ENCODE data around the gene CCDC32.

CCDC32 gene

GRCh38 chr15:40558952-40559742 lies 5.7 kb downstream of the CCDC32 start:
- H4K20me1 ChIP-seq = peaks cover 0 to 54% (median 0%) of the 10 kb centered on the region in 11 experiments; a peak in 7 of 22 replicates
- no peak overlapping the region for H3K4me3 ChIP-seq
- TF ChIP-seq Cebpa-rat (IDR thresholded peaks at IDR 0.05) = no peak
- H3K36me3 ChIP-seq = peaks cover 25 to 86% (median 64%) of the 10 kb centered on the region in 11 experiments
- no peaks in the 10 kb centered on the region for H3K9me3 ChIP-seq (replicated peaks in 1 of 11)
- H3K4me2 ChIP-seq = peak overlapping the region in 1 of 11 experiments; percentile 16; a peak in 1 of 22 replicates
- no peak overlapping the region for H3K27ac ChIP-seq
- peaks cover 14 to 53% (median 24%) of the 10 kb centered on the region in 10 experiments for H3K4me1 ChIP-seq
- H3K27me3 ChIP-seq = no peaks in the 10 kb centered on the region
- H3K9ac ChIP-seq = no peak overlapping the region; a peak in 1 of 22 replicates

GRCh38 chr15:40555876-40556275 lies 9.0 kb downstream of the CCDC32 start:
- H3K9ac ChIP-seq = no peak overlapping the region
- peaks cover 21 to 94% (median 60%) of the 10 kb centered on the region in 11 experiments for H3K36me3 ChIP-seq
- no peak overlapping the region for H3K4me3 ChIP-seq
- no peak overlapping the region for H3K4me2 ChIP-seq
- H3K27me3 ChIP-seq = no peaks in the 10 kb centered on the region
- peaks cover 0 to 54% (median 4%) of the 10 kb centered on the region in 11 experiments; a peak in 5 of 22 replicates for H4K20me1 ChIP-seq
- no peaks in the 10 kb centered on the region for H3K9me3 ChIP-seq (replicated peaks in 1 of 11)
- TF ChIP-seq Cebpa-rat (IDR thresholded peaks at IDR 0.05) = no peak
- peaks cover 16 to 60% (median 26%) of the 10 kb centered on the region in 10 experiments for H3K4me1 ChIP-seq
- H3K27ac ChIP-seq = no peak overlapping the region

- Histone ChIP-seq H4K20me1 (peaks cover 0 to 54% (median 8%) of the 10 kb centered on the region in 11 experiments; a peak in 5 of 22 replicates), H3K9me3 (replicated peaks in 1 of 11) (no peaks in the 10 kb centered on the region), H3K4me1 (peaks cover 17 to 75% (median 38%) of the 10 kb centered on the region in 10 experiments), H3K27me3 (no peaks in the 10 kb centered on the region), H3K27ac (no peak overlapping the region; a peak in 1 of 22 replicates), H3K9ac (peak overlapping the region in 2 of 11 experiments; percentile 27 to 40; a peak in 4 of 22 replicates), H3K4me3 (no peak overlapping the region), H3K36me3 (peaks cover 32 to 86% (median 59%) of the 10 kb centered on the region in 11 experiments), H3K4me2 (peak overlapping the region; percentile 36 to 78 (median 64); a peak in 19 of 22 replicates)
- no peak for TF ChIP-seq Cebpa-rat (IDR thresholded peaks at IDR 0.05)
Measured at GRCh38 chr15:40554161-40554525, 10.7 kb downstream of the CCDC32 start.

GRCh38 chr15:40550341-40551037 lies 14.4 kb downstream of the CCDC32 start:
- H3K9me3 ChIP-seq (replicated peaks in 1 of 11) = no peaks in the 10 kb centered on the region
- peak overlapping the region in 2 of 10 experiments; percentile 5 to 28; a peak in 2 of 20 replicates for H3K4me3 ChIP-seq
- peaks cover 0 to 47% (median 6%) of the 10 kb centered on the region in 11 experiments; a peak in 5 of 22 replicates for H4K20me1 ChIP-seq
- peaks cover 35 to 84% (median 67%) of the 10 kb centered on the region in 11 experiments for H3K36me3 ChIP-seq
- no peak for TF ChIP-seq Cebpa-rat (IDR thresholded peaks at IDR 0.05)
- H3K27ac ChIP-seq = peak overlapping the region in 5 of 11 experiments; percentile 3 to 66 (median 46); a peak in 7 of 22 replicates
- H3K4me2 ChIP-seq = peak overlapping the region in 8 of 11 experiments; percentile 2 to 96 (median 70); a peak in 14 of 22 replicates
- peak overlapping the region in 4 of 11 experiments; percentile 6 to 26 (median 24); a peak in 3 of 22 replicates for H3K9ac ChIP-seq
- H3K4me1 ChIP-seq = peaks cover 18 to 78% (median 41%) of the 10 kb centered on the region in 10 experiments
- H3K27me3 ChIP-seq = no peaks in the 10 kb centered on the region

GRCh38 chr15:40549894-40550293 lies 14.9 kb downstream of the CCDC32 start:
- Histone ChIP-seq H3K27me3 (no peaks in the 10 kb centered on the region), H3K36me3 (peaks cover 33 to 78% (median 63%) of the 10 kb centered on the region in 11 experiments), H3K27ac (peak overlapping the region in 5 of 11 experiments; percentile 3 to 66 (median 46); a peak in 7 of 22 replicates), H3K9ac (peak overlapping the region in 3 of 11 experiments; percentile 6 to 26 (median 26); a peak in 3 of 22 replicates), H3K4me1 (peaks cover 23 to 80% (median 47%) of the 10 kb centered on the region in 10 experiments), H3K4me2 (peak overlapping the region in 7 of 11 experiments; percentile 2 to 96 (median 70); a peak in 13 of 22 replicates), H3K9me3 (replicated peaks in 1 of 11) (no peaks in the 10 kb centered on the region), H3K4me3 (peak overlapping the region in 2 of 10 experiments; percentile 5 to 28; a peak in 3 of 20 replicates), H4K20me1 (peaks cover 0 to 48% (median 6%) of the 10 kb centered on the region in 11 experiments; a peak in 5 of 22 replicates)
- no peak for TF ChIP-seq Cebpa-rat (IDR thresholded peaks at IDR 0.05)

GRCh38 chr15:40548610-40549009 lies 16.2 kb downstream of the CCDC32 start:
- H3K27me3 ChIP-seq = no peaks in the 10 kb centered on the region
- peaks cover 33 to 65% (median 50%) of the 10 kb centered on the region in 11 experiments for H3K36me3 ChIP-seq
- peak overlapping the region in 2 of 11 experiments; percentile 95 to 96; a peak in 2 of 22 replicates for H3K4me2 ChIP-seq
- peaks cover 29 to 80% (median 51%) of the 10 kb centered on the region in 10 experiments for H3K4me1 ChIP-seq
- no peak overlapping the region for H3K4me3 ChIP-seq
- no peak overlapping the region for H3K27ac ChIP-seq
- no peaks in the 10 kb centered on the region for H3K9me3 ChIP-seq (replicated peaks in 1 of 11)
- peaks cover 0 to 44% (median 5%) of the 10 kb centered on the region in 11 experiments; a peak in 6 of 22 replicates for H4K20me1 ChIP-seq
- no peak overlapping the region for H3K9ac ChIP-seq
- no peak for TF ChIP-seq Cebpa-rat (IDR thresholded peaks at IDR 0.05)

GRCh38 chr15:40545457-40545856 lies 19.4 kb downstream of the CCDC32 start:
- TF ChIP-seq Cebpa-rat (IDR thresholded peaks at IDR 0.05) = no peak
- H3K27ac ChIP-seq = no peak overlapping the region
- H4K20me1 ChIP-seq = peaks cover 0 to 40% (median 0%) of the 10 kb centered on the region in 11 experiments; a peak in 6 of 22 replicates
- peaks cover 22 to 51% (median 37%) of the 10 kb centered on the region in 10 experiments for H3K4me1 ChIP-seq
- H3K36me3 ChIP-seq = peaks cover 17 to 47% (median 30%) of the 10 kb centered on the region in 11 experiments; a peak in 21 of 22 replicates
- H3K4me2 ChIP-seq = peak overlapping the region in 10 of 11 experiments; percentile 70 to 90 (median 74); a peak in 16 of 22 replicates
- H3K27me3 ChIP-seq = no peaks in the 10 kb centered on the region
- no peak overlapping the region for H3K4me3 ChIP-seq
- no peaks in the 10 kb centered on the region for H3K9me3 ChIP-seq (replicated peaks in 1 of 11)
- H3K9ac ChIP-seq = no peak overlapping the region

- Histone ChIP-seq H3K4me2 (peak overlapping the region; percentile 66 to 90 (median 74)), H3K27me3 (no peaks in the 10 kb centered on the region), H4K20me1 (peaks cover 0 to 40% (median 0%) of the 10 kb centered on the region in 11 experiments; a peak in 3 of 22 replicates), H3K27ac (peak overlapping the region in 8 of 11 experiments; percentile 3 to 68 (median 58); a peak in 11 of 22 replicates), H3K36me3 (peaks cover 13 to 61% (median 21%) of the 10 kb centered on the region in 11 experiments; a peak in 20 of 22 replicates), H3K4me1 (peaks cover 21 to 35% (median 29%) of the 10 kb centered on the region in 10 experiments), H3K9ac (peak overlapping the region in 1 of 11 experiments; percentile 37; a peak in 2 of 22 replicates), H3K4me3 (peak overlapping the region in 2 of 10 experiments; percentile 11 to 22; a peak in 1 of 20 replicates), H3K9me3 (replicated peaks in 1 of 11) (no peaks in the 10 kb centered on the region)
- no peak for TF ChIP-seq Cebpa-rat (IDR thresholded peaks at IDR 0.05)
Measured at GRCh38 chr15:40543631-40544294, 21.1 kb downstream of the CCDC32 start.
